Activated T-helper 2 cell treated with anti-CD3 and anti-CD28 coated beads, Interferon-gamma antibody, Interleukin-2, Interleukin-4, amounts not matched to agents 10 μg/mL and 5 μg/mL and 100 μg/mL, durations not matched to agents 14 hours and 24 hours and 36 hours (primary cell): Measurements from ENCODE around the gene AP1S2. TPM values are rescaled to one million over a fixed set of nuclear protein-coding genes. Genes with fewer than 3 reads are reported as not detected.
"Not testable (repeated sequence)": the region's sequence is repeated elsewhere in the genome, so short reads cannot be mapped to it uniquely, and the experiment has no call there.

Source experiments
- DNase-seq: peaks from one replicate; pipeline ENCODE4 v3.0.0; 2021; ENCODE audit warnings: low spot score
- H3K27ac Mint-ChIP-seq: one replicate; pipeline ENCODE4 v1.8.0; 2021; ENCODE audit warnings: mixed read lengths
- H3K27me3 Mint-ChIP-seq: one replicate; pipeline ENCODE4 v1.8.0; 2021; ENCODE audit warnings: low read depth, mixed read lengths
- H3K36me3 Mint-ChIP-seq: one replicate; pipeline ENCODE4 v1.8.0; 2021; ENCODE audit warnings: low read depth, mixed read lengths
- H3K4me1 Mint-ChIP-seq: one replicate; pipeline ENCODE4 v1.8.0; 2021; ENCODE audit warnings: low read depth, mixed read lengths
- H3K4me3 Mint-ChIP-seq: one replicate; pipeline ENCODE4 v1.8.0; 2021; ENCODE audit warnings: low read depth, mild to moderate bottlenecking, moderate library complexity, mixed read lengths
- H3K9me3 Mint-ChIP-seq: one replicate; pipeline ENCODE4 v1.8.0; 2021; ENCODE audit warnings: mixed read lengths
- intact Hi-C: fragments of 100-400 bp; cut with micrococcal nuclease; formaldehyde crosslinking; loops from one replicate; pipeline ENCODE4 v1.15.1; 2023
- total RNA-seq: library from RNA; stranded (reverse); gene quantifications from 2 replicates; pipeline ENCODE4 v1.2.3, GENCODE V29; 2022

AP1S2 gene
- 33.8 and 35.5 TPM in 2 replicates for total RNA-seq

DNA sequence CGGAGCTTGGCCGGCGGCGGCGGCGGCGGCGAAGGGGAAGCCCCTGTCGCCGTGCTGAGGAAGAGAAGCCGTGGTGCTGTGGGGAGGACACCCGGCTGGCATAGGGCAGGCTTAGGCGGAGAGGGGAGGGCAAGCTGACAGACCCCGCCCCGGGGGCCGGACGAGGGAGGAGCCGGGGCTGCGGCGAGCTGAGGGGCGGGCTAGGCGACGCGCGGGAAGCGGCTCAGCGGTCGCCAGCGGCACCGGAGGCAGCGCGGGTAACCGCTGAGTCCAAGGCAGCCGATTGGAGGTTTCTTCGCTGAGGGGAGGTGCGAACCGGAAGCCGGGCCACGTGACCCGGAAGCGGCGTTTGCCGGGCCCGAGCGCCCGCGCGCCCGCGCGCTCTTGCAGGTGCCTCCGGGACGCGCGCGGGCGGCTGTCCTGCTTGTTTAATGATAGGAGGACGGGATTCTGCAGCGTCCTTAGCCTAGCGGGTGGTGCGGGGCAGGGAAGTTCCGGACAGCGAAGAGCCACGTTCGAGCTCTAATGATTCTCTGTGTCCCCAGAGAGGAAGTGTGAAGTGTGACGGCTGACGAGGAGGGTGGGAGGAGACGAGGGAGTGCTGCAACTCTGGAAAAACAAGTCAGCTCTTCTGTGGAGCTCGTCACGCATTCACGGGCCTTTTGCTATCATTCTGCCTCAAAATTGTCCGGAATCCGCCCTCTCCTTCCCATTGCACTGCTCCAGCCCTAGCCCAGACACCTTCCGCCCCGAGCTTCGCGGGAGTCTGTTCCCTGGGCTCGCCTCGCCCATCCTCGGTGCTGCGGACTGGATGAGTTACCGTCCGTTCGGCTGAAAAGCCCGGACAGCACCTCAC lies at the start of gene AP1S2:
AP1S2 (minus strand) TSS at position 102 of the 856 bp plus-strand sequence. CDS start 2,289 bp downstream, outside the sequence.
- H3K27ac Mint-ChIP-seq: peak within 1 kb of the TSS; percentile 90
- H3K27me3 Mint-ChIP-seq: no peaks in the 10 kb centered on the region
- H3K4me1 Mint-ChIP-seq: peaks cover 18% of the 10 kb centered on the region
- peaks cover 25% of the 10 kb centered on the region for H3K36me3 Mint-ChIP-seq
- DNase-seq: peak; percentile 90
- no peaks in the 10 kb centered on the region for H3K9me3 Mint-ChIP-seq
- intact Hi-C loops: loop anchor here (1.0 to 10.0 kb wide), 5 partner anchors 38 to 180 kb away; partner anchors contain the start of genes CA5B and ZRSR2
- peak within 1 kb of the TSS; percentile 86 for H3K4me3 Mint-ChIP-seq

DNA sequence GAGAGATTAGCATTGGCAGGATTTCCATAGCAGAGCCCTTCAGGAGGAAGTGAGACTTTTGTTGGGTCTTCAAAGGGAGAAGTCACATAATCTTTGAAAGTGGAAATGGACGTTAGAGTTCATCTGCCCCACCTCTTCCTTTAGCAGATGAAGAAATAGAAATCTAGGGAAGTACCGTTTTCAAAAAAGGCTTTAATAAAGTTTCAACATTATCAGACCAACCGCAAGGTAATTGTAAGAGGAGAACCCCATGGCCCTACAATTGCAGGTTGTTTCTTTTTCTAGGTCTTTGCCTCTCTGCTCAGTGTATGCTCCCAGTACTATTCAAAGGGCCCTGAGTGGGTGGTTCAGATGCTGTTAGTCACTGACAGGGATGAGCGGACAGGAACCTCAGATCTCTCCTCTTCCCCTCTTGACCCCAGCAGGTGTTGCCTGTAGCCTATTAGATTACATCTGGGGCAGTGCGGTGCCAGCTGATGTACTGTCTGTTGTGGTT lies 48.6 kb upstream of the AP1S2 start:
- DNase-seq: no peak

DNA sequence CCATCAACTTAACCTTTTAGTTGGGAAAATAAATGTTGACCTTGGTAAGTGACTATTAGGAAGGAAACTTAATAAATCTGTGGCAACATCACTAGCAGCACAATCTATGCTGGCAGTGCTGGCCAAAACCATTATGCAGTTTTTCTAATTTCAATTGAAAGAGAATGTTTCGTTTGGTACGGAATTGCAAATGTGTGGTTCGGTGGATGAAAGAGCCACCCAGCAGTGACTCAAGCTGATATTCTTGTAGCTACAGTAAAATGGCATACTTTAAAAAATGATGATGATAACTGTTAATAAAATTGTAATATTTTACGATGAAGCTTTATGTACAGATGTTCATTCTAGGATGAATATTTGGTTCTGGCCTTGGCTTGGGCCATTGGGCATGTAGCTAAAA lies 40.7 kb upstream of the AP1S2 start:
- Mint-ChIP-seq H3K9me3 (peaks cover 5% of the 10 kb centered on the region), H3K27me3 (no peaks in the 10 kb centered on the region), H3K4me1 (peaks cover under 1% of the 10 kb centered on the region), H3K27ac (no peak overlapping the region), H3K4me3 (no peak overlapping the region), H3K36me3 (no peaks in the 10 kb centered on the region)
- DNase-seq: no peak
- intact Hi-C loops: no loop called here

More for the DNA sequence above, 48.6 kb upstream of the AP1S2 start:
- Mint-ChIP-seq H3K4me3 (no peak overlapping the region), H3K27me3 (no peaks in the 10 kb centered on the region), H3K36me3 (no peaks in the 10 kb centered on the region), H3K27ac (no peak overlapping the region), H3K4me1 (no peaks in the 10 kb centered on the region), H3K9me3 (peaks cover 6% of the 10 kb centered on the region)
- intact Hi-C loops: no loop called here

DNA sequence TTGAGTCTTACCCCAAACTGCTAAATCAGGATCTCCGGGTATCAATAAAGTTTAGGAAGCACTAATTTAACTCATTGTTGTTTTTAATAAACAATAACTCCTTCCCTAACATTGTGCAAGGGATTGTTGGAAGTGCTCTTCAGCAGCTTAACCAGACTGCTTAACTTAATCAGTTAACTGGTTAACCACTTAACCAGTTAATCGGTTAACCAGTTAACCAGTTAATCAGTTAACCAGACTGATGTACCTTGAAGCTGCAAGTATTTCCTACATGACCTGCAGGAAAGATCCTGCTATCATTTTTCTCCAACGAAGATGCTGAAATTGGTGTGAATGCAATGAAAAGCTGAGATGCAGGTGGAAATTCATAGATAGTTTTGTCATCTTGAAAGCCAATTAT lies 40.1 kb upstream of the AP1S2 start:
- Mint-ChIP-seq H3K4me1 (peaks cover 2% of the 10 kb centered on the region), H3K9me3 (peaks cover 5% of the 10 kb centered on the region), H3K4me3 (no peak overlapping the region), H3K27ac (no peak overlapping the region), H3K36me3 (no peaks in the 10 kb centered on the region), H3K27me3 (no peaks in the 10 kb centered on the region)
- DNase-seq: no peak
- intact Hi-C loops: no loop called here

DNA sequence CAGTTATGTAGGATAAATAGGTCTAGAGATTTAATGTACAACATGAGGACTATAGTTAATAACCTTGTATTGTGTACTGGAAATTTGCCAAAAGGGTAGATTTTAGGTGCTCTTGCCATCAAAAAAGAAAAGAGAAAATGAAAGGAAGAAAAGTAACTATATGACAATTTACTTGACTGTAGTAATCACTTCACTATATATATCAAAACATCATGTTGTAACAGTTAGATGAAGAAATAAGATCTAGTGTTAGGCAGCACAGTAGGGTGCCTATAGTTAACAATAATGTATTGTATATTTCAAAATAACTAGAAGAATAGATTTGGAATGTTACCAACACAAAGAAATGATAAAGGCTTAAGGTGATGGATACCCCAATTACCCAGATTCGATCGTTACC lies 35.9 kb upstream of the AP1S2 start:
- H3K9me3 Mint-ChIP-seq: no peaks in the 10 kb centered on the region
- DNase-seq: no peak
- no peaks in the 10 kb centered on the region for H3K27me3 Mint-ChIP-seq
- H3K27ac Mint-ChIP-seq: no peak overlapping the region
- H3K36me3 Mint-ChIP-seq: no peaks in the 10 kb centered on the region
- peaks cover 2% of the 10 kb centered on the region for H3K4me1 Mint-ChIP-seq
- intact Hi-C loops: no loop called here
- no peak overlapping the region for H3K4me3 Mint-ChIP-seq

DNA sequence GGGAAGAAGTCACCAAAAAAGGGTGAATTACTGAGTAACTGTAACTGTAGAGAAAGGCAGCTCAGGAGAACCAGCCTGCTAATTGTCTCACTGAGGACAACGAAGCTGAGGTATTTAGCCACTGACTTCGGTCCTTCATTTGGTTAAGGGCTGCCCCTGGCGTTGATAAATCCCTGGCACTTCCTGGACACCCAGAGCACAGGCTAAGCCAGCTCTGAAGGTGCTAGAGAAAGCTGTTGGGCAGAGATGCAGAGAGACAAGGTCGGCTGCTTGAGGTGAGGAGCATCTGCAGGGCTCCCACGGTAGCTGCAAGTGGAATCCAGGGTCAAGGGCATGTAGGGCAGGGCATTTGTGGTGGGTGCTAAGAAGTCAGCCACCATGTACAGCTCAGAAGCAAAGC lies 33.4 kb upstream of the AP1S2 start:
- H3K4me1 Mint-ChIP-seq: peaks cover 7% of the 10 kb centered on the region
- H3K36me3 Mint-ChIP-seq: no peaks in the 10 kb centered on the region
- intact Hi-C loops: no loop called here
- no peaks in the 10 kb centered on the region for H3K27me3 Mint-ChIP-seq
- DNase-seq: no peak
- no peaks in the 10 kb centered on the region for H3K9me3 Mint-ChIP-seq
- no peak overlapping the region for H3K4me3 Mint-ChIP-seq
- no peak overlapping the region for H3K27ac Mint-ChIP-seq

DNA sequence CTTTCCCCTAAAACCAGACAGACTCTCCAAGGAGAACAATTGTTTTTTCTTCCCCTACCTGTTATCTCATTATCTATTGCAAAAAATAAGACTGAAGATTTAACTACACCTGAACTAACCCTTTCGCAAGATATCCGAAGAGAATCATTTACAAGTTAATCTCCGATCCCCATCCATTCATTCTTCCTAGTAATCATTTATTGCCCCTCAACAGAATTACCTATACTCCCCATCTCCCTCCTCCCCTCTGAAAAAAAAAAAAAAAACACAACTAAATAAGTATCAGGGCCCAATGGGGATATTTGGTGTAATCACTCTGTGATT lies 28.9 kb upstream of the AP1S2 start:
- H3K4me1 Mint-ChIP-seq: peaks cover 13% of the 10 kb centered on the region
- H3K27me3 Mint-ChIP-seq: no peaks in the 10 kb centered on the region
- peaks cover 3% of the 10 kb centered on the region for H3K36me3 Mint-ChIP-seq
- H3K9me3 Mint-ChIP-seq: peaks cover 5% of the 10 kb centered on the region
- H3K27ac Mint-ChIP-seq: peak overlapping the region; percentile 38
- H3K4me3 Mint-ChIP-seq: no peak overlapping the region
- no peak for DNase-seq
- intact Hi-C loops: no loop called here

DNA sequence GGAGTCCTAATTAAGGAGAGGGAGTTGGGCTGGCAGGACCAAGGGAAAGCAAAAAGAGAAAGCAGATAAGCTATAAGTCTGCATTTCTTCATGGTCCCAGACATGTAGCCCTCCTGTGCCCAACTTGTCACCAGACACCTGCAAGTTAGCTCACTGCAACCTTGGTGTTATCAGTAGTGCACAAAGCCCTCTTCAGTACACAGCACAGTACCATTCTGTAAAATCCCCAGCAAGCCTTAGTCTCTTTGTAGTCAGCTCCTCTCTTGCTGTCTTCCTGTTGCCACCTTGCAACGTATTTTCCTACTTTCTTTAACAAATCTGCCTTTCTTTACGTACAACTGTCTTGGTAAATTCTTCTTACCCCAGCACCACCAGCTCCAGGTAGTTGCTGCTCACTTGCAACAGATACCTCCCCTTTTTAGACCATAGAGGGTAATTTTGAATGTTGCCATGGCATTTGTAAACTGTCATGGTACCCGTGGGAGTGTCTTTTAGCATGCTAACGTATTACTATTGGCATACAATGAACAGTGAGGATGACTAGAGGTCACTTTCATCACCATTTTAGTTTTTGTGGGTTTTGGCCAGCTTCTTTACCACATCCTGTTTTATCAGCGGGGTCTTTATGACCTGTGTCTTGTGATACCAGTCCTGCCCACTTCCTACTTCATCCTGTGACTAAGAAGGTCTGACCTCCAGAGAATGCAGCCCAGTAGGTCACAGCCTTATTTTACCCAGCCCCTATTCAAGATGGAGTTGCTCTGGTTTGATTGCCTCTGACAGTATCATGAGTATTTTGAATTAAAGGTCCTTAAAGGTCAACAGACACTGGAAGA lies 28.3 kb upstream of the AP1S2 start:
- Mint-ChIP-seq H3K4me3 (no peak overlapping the region), H3K9me3 (peaks cover 6% of the 10 kb centered on the region), H3K4me1 (peaks cover 13% of the 10 kb centered on the region), H3K27me3 (no peaks in the 10 kb centered on the region), H3K27ac (peak overlapping the region; percentile 62), H3K36me3 (peaks cover 3% of the 10 kb centered on the region)
- no peak for DNase-seq
- intact Hi-C loops: no loop called here

DNA sequence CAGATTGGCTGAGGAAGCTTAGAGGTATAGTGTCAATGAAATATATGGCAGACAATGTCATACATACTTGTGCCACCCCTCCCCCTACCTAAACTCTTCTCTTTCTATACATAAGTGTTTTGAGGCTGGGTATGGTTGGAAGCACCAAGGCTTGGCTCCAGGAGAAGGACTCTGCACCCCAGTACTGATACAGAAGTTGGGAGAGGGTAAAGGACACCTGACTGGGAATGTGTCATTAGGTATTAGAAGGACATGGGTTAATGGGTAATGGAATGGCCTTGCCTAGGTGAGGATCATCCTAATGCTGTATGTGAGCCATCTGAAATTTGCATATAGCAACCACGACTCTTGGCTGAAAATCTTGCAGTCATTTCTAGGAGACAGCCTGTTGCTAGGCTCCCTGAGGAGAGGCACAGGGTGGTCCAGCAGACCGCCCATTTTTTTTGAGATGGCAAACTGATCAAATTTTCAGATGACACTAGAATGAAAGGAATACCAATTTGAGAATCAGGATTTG lies 26.8 kb upstream of the AP1S2 start:
- H3K9me3 Mint-ChIP-seq: peaks cover 6% of the 10 kb centered on the region

DNA sequence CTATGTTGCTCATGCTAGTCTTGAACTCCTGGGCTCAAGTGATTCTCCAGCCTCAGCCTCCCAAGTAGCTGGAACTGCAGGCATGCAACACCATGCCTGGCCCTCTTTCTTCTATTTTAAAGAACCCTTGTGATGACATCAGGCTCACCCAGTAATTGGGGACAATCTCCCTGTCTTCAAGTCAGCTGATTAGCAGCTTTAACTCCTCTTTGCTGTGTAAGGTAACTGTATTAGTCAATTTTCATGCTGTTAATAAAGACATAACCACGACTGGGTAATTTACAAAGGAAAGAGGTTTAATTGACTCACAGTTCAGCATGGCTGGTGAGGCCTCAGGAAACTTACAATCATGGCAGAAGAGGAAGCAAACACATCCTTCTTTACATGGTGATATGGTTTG lies 23.3 kb upstream of the AP1S2 start:
- H3K36me3 Mint-ChIP-seq, H3K9me3 Mint-ChIP-seq, intact Hi-C loops, DNase-seq, H3K4me1 Mint-ChIP-seq, H3K27me3 Mint-ChIP-seq, H3K27ac Mint-ChIP-seq, H3K4me3 Mint-ChIP-seq: not testable (repeated sequence)

More for the DNA sequence above, 26.8 kb upstream of the AP1S2 start:
- intact Hi-C loops: no loop called here
- Mint-ChIP-seq H3K36me3 (peaks cover 3% of the 10 kb centered on the region), H3K27ac (no peak overlapping the region), H3K4me3 (no peak overlapping the region), H3K27me3 (no peaks in the 10 kb centered on the region), H3K4me1 (peaks cover 13% of the 10 kb centered on the region)
- no peak for DNase-seq

DNA sequence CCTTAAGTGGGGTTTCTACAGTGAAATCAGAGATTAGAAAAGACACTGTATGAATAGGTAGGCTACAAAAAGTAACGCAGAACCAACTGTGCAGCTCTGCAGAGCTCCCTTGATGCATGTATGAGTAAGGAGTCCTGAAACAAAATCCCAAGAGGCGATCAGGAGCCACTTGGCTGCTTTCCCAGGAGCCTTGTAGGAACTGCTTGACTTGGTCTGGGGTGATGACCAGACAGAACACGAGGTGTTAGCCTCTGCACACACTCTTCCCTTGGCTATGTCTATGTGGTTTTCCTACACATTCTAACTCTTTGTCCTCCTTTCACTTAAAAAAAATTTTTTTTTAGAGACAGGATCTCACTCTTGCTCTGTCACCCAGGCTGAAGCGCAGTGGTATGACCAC lies 22.8 kb upstream of the AP1S2 start:
- intact Hi-C loops: no loop called here
- Mint-ChIP-seq H3K36me3 (peaks cover 3% of the 10 kb centered on the region), H3K9me3 (peaks cover 6% of the 10 kb centered on the region), H3K4me1 (peaks cover 1% of the 10 kb centered on the region), H3K27ac (no peak overlapping the region), H3K27me3 (no peaks in the 10 kb centered on the region), H3K4me3 (no peak overlapping the region)
- DNase-seq: no peak

DNA sequence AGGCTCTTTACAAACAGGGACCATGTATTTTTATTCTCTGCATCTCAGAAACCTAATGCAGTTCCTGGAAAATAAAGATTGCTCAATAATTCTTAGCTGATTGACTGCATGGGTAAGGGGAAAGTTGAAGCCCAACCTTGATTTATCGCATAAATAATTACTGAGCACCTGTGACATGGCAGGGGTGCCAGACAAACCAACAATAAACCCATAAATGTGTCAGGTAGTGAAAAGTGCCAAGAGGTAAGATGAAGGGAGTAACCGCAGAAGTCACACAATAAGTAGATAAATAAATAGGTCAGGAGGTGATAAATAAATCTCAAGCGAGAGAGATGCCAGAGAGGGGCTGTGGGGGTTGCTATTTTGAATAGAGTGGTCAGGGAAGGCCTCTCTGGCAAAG lies 20.1 kb upstream of the AP1S2 start:
- Mint-ChIP-seq H3K4me3 (no peak overlapping the region), H3K9me3 (peaks cover 6% of the 10 kb centered on the region), H3K36me3 (peaks cover 3% of the 10 kb centered on the region), H3K4me1 (no peaks in the 10 kb centered on the region), H3K27ac (no peak overlapping the region), H3K27me3 (peaks cover 5% of the 10 kb centered on the region)
- intact Hi-C loops: no loop called here
- DNase-seq: no peak

DNA sequence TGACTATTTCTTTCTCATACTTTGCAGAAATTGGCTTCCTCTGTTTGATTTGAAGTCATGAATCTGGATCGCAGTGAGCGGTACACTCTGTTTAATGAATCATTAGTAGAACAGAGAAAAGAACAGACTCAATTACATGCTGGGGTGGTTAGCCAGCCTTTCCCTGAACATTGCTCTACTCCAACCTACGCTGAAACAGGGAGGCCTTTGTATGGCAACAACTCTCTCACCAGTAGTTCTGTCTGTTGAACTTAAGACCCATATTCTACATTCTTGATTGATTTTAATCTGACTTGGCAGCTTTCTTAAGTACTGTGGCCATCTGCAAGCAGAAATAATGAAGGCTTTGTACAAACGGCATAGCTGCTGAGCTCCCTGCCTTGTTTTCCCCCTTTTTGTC lies 19.0 kb upstream of the AP1S2 start:
- Mint-ChIP-seq H3K4me1 (peaks cover 3% of the 10 kb centered on the region), H3K27me3 (peaks cover 5% of the 10 kb centered on the region), H3K27ac (no peak overlapping the region), H3K4me3 (no peak overlapping the region), H3K36me3 (no peaks in the 10 kb centered on the region), H3K9me3 (peaks cover 3% of the 10 kb centered on the region)
- intact Hi-C loops: no loop called here
- DNase-seq: no peak
